K562 (cell line): ENCODE results near the gene ARL6IP6. TPM values are rescaled to one million over a fixed set of nuclear protein-coding genes. Genes with fewer than 3 reads are reported as not detected.

Experiments used
- AFF4 ChIP-seq: sonication (generic); formaldehyde crosslinking; IDR thresholded peaks from 2 replicates; pipeline ENCODE4 v1.8.0; 2023; ENCODE audit warnings: mild to moderate bottlenecking, missing genetic modification reagents
- CEBPZ ChIP-seq: fragments of 150-350 bp; IDR thresholded peaks from 2 replicates; pipeline ENCODE4 v1.6.1; 2014; ENCODE audit warnings: low read depth, mild to moderate bottlenecking, low read length, borderline replicate concordance
- CHCHD3 ChIP-seq: fragments of 250-450 bp; sonication (Bioruptor Pico); IDR thresholded peaks from 2 replicates; pipeline ENCODE4 v2.1.2; 2022; ENCODE audit warnings: mild to moderate bottlenecking
- FOXP1 ChIP-seq: sonication (generic); formaldehyde crosslinking; IDR thresholded peaks from 2 replicates; pipeline ENCODE4 v1.8.0; 2022; ENCODE audit warnings: mild to moderate bottlenecking, missing genetic modification reagents
- HOXB6 ChIP-seq: fragments of 250-450 bp; sonication (Bioruptor Pico); IDR thresholded peaks from 2 replicates; pipeline ENCODE4 v1.5.1; 2022; ENCODE audit warnings: mild to moderate bottlenecking, borderline replicate concordance
- MAFK ChIP-seq: IDR thresholded peaks from 2 replicates; pipeline ENCODE4 v1.6.1; 2011; ENCODE audit warnings: low read length, improper control_type of control experiment
- MYC ChIP-seq, 2 experiments: fragments of 250-450 bp in 1 of 2; sonication (Bioruptor Pico) in 1 of 2; IDR thresholded peaks; 2 replicates each; pipeline versions ENCODE4 v1.5.1 to v1.6.1; 2012 to 2021; ENCODE audit warnings: low read depth in 2 of 2, borderline replicate concordance in 1 of 2, improper control_type of control experiment in 1 of 2, low read length in 1 of 2, mild to moderate bottlenecking in 1 of 2, moderate library complexity in 1 of 2
- RBFOX2 ChIP-seq: fragments of 200-400 bp; formaldehyde crosslinking; IDR thresholded peaks from 2 replicates; pipeline ENCODE4 v1.6.1; 2017; ENCODE audit warnings: low read depth, mild to moderate bottlenecking, low read length, moderate library complexity
- RBM15 ChIP-seq: fragments of 200-400 bp; formaldehyde crosslinking; IDR thresholded peaks from 2 replicates; pipeline ENCODE4 v1.6.1; 2018; ENCODE audit warnings: mild to moderate bottlenecking, low read length, moderate library complexity; ENCODE audit not compliant: insufficient read depth
- STAT5A ChIP-seq: IDR thresholded peaks from 2 replicates; pipeline ENCODE4 v1.6.1; 2012; ENCODE audit warnings: low read length, inconsistent platforms, borderline replicate concordance
- TARDBP ChIP-seq: fragments of 450-650 bp; IDR thresholded peaks from 2 replicates; pipeline ENCODE4 v1.6.1; 2016
- TOE1 ChIP-seq, 2 experiments: fragments of 450-650 bp in 1 of 2; sonication (generic) in 1 of 2; formaldehyde crosslinking in 1 of 2; IDR thresholded peaks; 2 replicates each; pipeline versions ENCODE4 v1.7.1 to v1.8.0; 2016 to 2022; ENCODE audit warnings: borderline replicate concordance in 2 of 2, mild to moderate bottlenecking in 2 of 2, antibody characterized with exemption in 1 of 2, inconsistent platforms in 1 of 2, low read depth in 1 of 2, missing genetic modification reagents in 1 of 2, moderate library complexity in 1 of 2
- ZEB2 ChIP-seq: fragments of 450-650 bp; IDR thresholded peaks from 2 replicates; pipeline ENCODE4 v1.6.1; 2016
- ZNF280B ChIP-seq: fragments of 250-450 bp; sonication (Bioruptor Pico); IDR thresholded peaks from 2 replicates; pipeline ENCODE4 v1.5.1; 2021; ENCODE audit warnings: mild to moderate bottlenecking
- ZNF384 ChIP-seq: IDR thresholded peaks from 2 replicates; pipeline ENCODE4 v1.6.1; 2012; ENCODE audit warnings: low read depth, low read length, improper control_type of control experiment
- ZNF512 ChIP-seq: IDR thresholded peaks from 2 replicates; pipeline ENCODE4 v1.6.1; 2016; ENCODE audit warnings: missing genetic modification characterization, missing compliant biosample characterization
- polyA plus RNA-seq, 8 experiments: library from polyadenylated mRNA; depleted of rRNA in 4 of 8; stranded (reverse) in 5 of 8; unstranded in 3 of 8; fragments of >200 nt; fragmentation: Nextera tagmentation in 2 of 8; fragmentation: Illumina TruSeq in 1 of 8; extraction: Ambion mirVana in 2 of 8; extraction: Trizol in 1 of 8; gene quantifications; 2 replicates each; pipeline versions ENCODE4 v1.2.1 to v1.2.3, GENCODE V29; 2011 to 2014; ENCODE audit warnings: inconsistent platforms in 1 of 8, missing spikeins in 1 of 8
- total RNA-seq, 7 experiments: library from RNA; depleted of rRNA in 6 of 7; stranded (reverse); fragments of >200 nt in 6 of 7; fragmentation: Illumina TruSeq in 2 of 7; extraction: Trizol in 2 of 7; gene quantifications; 2 replicates each; pipeline versions ENCODE4 v1.2.1 to v1.2.3, GENCODE V29; 2011 to 2021; ENCODE audit warnings: low replicate concordance in 1 of 7

The ARL6IP6 gene
- total and polyA plus RNA-seq, 9 of the 15 experiments (the other 6 are each of a cell fraction or from before 2014, with no cell fraction given) = 19.2 to 98.5 (median 36.2) TPM

GRCh38 chr2:152715112-152715511 is 3.3 kb upstream of the ARL6IP6 start (continued):
- TF ChIP-seq CEBPZ (no peak), ZNF512 (tag) (no peak), MYC (IDR thresholded peaks at IDR 0.05; ENCODE audit: low read depth, low read length) (no peak), MYC (CRISPR knock-in tag; IDR thresholded peaks at IDR 0.05; ENCODE audit: borderline replicate concordance, low read depth) (no peak), TARDBP (no peak), RBFOX2 (peak; percentile 50; the same call in 1 of the 2 replicates), STAT5A (no peak), ZNF384 (no peak), RBM15 (no peak), TOE1 (IDR thresholded peaks at IDR 0.05; ENCODE audit: borderline replicate concordance) (no peak), TOE1 (CRISPR knock-in tag; IDR thresholded peaks at IDR 0.05; ENCODE audit: borderline replicate concordance, low read depth) (no peak), HOXB6 (CRISPR knock-in tag) (no peak), MAFK (peak; percentile 91), AFF4 (CRISPR knock-in tag) (no peak), FOXP1 (no peak), ZEB2 (no peak), ZNF280B (CRISPR knock-in tag) (no peak), CHCHD3 (CRISPR knock-in tag) (no peak)
